GM19043 (cell line): ENCODE results near the gene TSPO2.
"Not testable (repeated sequence)": the region's sequence is repeated elsewhere in the genome, so short reads cannot be mapped to it uniquely, and the experiment has no call there.

Experiments used
- ATAC-seq: cut with Tn5 transposase; IDR thresholded peaks from one replicate; pipeline ENCODE4 v1.9.1; 2021; ENCODE audit warnings: low read depth; ENCODE audit not compliant: unreplicated experiment

Gene TSPO2

GRCh38 chr6:41042226-41043055, at the start of gene TSPO2:
TSPO2 (plus strand) TSS chr6:41042467; CDS start chr6:41042986, 519 bp downstream.
- no peak for ATAC-seq

GRCh38 chr6:40992746-40993145, 49.5 kb upstream of the TSPO2 start:
- ATAC-seq = no peak

GRCh38 chr6:40996591-40997233, 45.6 kb upstream of the TSPO2 start:
- no peak for ATAC-seq

GRCh38 chr6:40997234-40997957, 44.9 kb upstream of the TSPO2 start:
- ATAC-seq = no peak

- ATAC-seq = no peak
These were observed 43.6 kb upstream of the TSPO2 start for GRCh38 chr6:40998661-40999060.

- no peak for ATAC-seq
These were observed 42.7 kb upstream of the TSPO2 start for GRCh38 chr6:40999569-40999968.

GRCh38 chr6:41000248-41000647, 42.0 kb upstream of the TSPO2 start:
- no peak for ATAC-seq

GRCh38 chr6:41002168-41002567, 40.1 kb upstream of the TSPO2 start:
- no peak for ATAC-seq

- ATAC-seq = not testable (repeated sequence)
These were observed 36.0 kb upstream of the TSPO2 start for GRCh38 chr6:41006217-41006616.

GRCh38 chr6:41006980-41007379, 35.3 kb upstream of the TSPO2 start:
- not testable (repeated sequence) for ATAC-seq

GRCh38 chr6:41008011-41008410, 34.3 kb upstream of the TSPO2 start:
- no peak for ATAC-seq

GRCh38 chr6:41009669-41010068, 32.6 kb upstream of the TSPO2 start:
- ATAC-seq = no peak

- no peak for ATAC-seq
These were observed 30.6 kb upstream of the TSPO2 start for GRCh38 chr6:41011673-41012072.

- ATAC-seq = no peak
These were observed 28.7 kb upstream of the TSPO2 start for GRCh38 chr6:41013466-41014153.

- no peak for ATAC-seq
These were observed 27.5 kb upstream of the TSPO2 start for GRCh38 chr6:41014780-41015179.

- not testable (repeated sequence) for ATAC-seq
These were observed 26.4 kb upstream of the TSPO2 start for GRCh38 chr6:41015860-41016259.

- ATAC-seq = no peak
These were observed 24.6 kb upstream of the TSPO2 start for GRCh38 chr6:41017663-41018062.

GRCh38 chr6:41021832-41022231, 20.4 kb upstream of the TSPO2 start:
- no peak for ATAC-seq

- no peak for ATAC-seq
These were observed 20.0 kb upstream of the TSPO2 start for GRCh38 chr6:41022294-41022693.

GRCh38 chr6:41023114-41023513, 19.2 kb upstream of the TSPO2 start:
- no peak for ATAC-seq
